IPS-20b (cell line): ENCODE results near the gene ARHGEF6.

ENCODE experiments used
- H3K27ac ChIP-seq: one replicate; pipeline ENCODE4 v1.5.1; 2013; ENCODE audit warnings: low read length
- H3K27me3 ChIP-seq: 2 replicates; pipeline ENCODE4 v1.6.1; 2013; ENCODE audit warnings: mild to moderate bottlenecking, low read length, inconsistent platforms; ENCODE audit not compliant: insufficient read depth
- H3K36me3 ChIP-seq: 2 replicates; pipeline ENCODE4 v1.6.1; 2013; ENCODE audit warnings: low read depth, mild to moderate bottlenecking, inconsistent platforms, low read length, moderate library complexity; ENCODE audit not compliant: insufficient read depth
- H3K4me1 ChIP-seq: 2 replicates; pipeline ENCODE4 v1.6.1; 2013; ENCODE audit warnings: mild to moderate bottlenecking, control low read depth, inconsistent platforms, low read length, moderate library complexity; ENCODE audit not compliant: insufficient read depth
- H3K4me3 ChIP-seq: 2 replicates; pipeline ENCODE4 v1.5.1; 2013; ENCODE audit warnings: mild to moderate bottlenecking, low read length, inconsistent platforms
- H3K9ac ChIP-seq: 2 replicates; pipeline ENCODE4 v1.6.1; 2013; ENCODE audit warnings: low read depth, mild to moderate bottlenecking, inconsistent platforms, low read length, moderate library complexity
- H3K9me3 ChIP-seq: 2 replicates; pipeline ENCODE4 v1.6.1; 2013; ENCODE audit warnings: mild to moderate bottlenecking, low read depth, low read length, inconsistent platforms; ENCODE audit not compliant: insufficient read depth

ARHGEF6 gene

GRCh38 chrX:136656361-136656964 lies 124.3 kb downstream of the ARHGEF6 start:
- H3K27me3 ChIP-seq: no peaks in the 10 kb centered on the region
- no peaks in the 10 kb centered on the region for H3K36me3 ChIP-seq
- H3K4me3 ChIP-seq: no peak overlapping the region
- no peaks in the 10 kb centered on the region for H3K4me1 ChIP-seq
- H3K27ac ChIP-seq: no peak overlapping the region
- no peak overlapping the region for H3K9ac ChIP-seq
- H3K9me3 ChIP-seq: no peaks in the 10 kb centered on the region

- H3K4me1 ChIP-seq: peaks cover 9% of the 10 kb centered on the region
- H3K27ac ChIP-seq: no peak overlapping the region
- H3K27me3 ChIP-seq: no peaks in the 10 kb centered on the region
- H3K9ac ChIP-seq: no peak overlapping the region
- no peak overlapping the region for H3K4me3 ChIP-seq
- H3K36me3 ChIP-seq: no peaks in the 10 kb centered on the region
- H3K9me3 ChIP-seq: no peaks in the 10 kb centered on the region
Measured at GRCh38 chrX:136652822-136653723, 127.7 kb downstream of the ARHGEF6 start.

- Histone ChIP-seq H3K27me3 (no peaks in the 10 kb centered on the region), H3K9me3 (no peaks in the 10 kb centered on the region), H3K36me3 (no peaks in the 10 kb centered on the region), H3K27ac (no peak overlapping the region), H3K9ac (no peak overlapping the region), H3K4me3 (no peak overlapping the region), H3K4me1 (peaks cover 9% of the 10 kb centered on the region)
Measured at GRCh38 chrX:136650811-136651210, 129.9 kb downstream of the ARHGEF6 start.

- Histone ChIP-seq H3K27ac (no peak within 1 kb of the TSS), H3K27me3 (no peaks in the 10 kb centered on the region), H3K9me3 (no peaks in the 10 kb centered on the region), H3K4me3 (no peak within 1 kb of the TSS), H3K9ac (no peak within 1 kb of the TSS), H3K36me3 (no peaks in the 10 kb centered on the region), H3K4me1 (peaks cover 9% of the 10 kb centered on the region)
Measured at GRCh38 chrX:136647677-136648360, 132.9 kb downstream of the ARHGEF6 start, which contains the start of gene CD40LG. TSS of gene CD40LG (plus strand) at chrX:136648158. CDS start at chrX:136648249, 91 bp downstream.

- no peaks in the 10 kb centered on the region for H3K9me3 ChIP-seq
- no peak overlapping the region for H3K27ac ChIP-seq
- H3K4me3 ChIP-seq: no peak overlapping the region
- no peaks in the 10 kb centered on the region for H3K27me3 ChIP-seq
- H3K9ac ChIP-seq: no peak overlapping the region
- no peaks in the 10 kb centered on the region for H3K36me3 ChIP-seq
- H3K4me1 ChIP-seq: peaks cover 9% of the 10 kb centered on the region
Measured at GRCh38 chrX:136646602-136647239, 134.0 kb downstream of the ARHGEF6 start.

- H3K4me3 ChIP-seq: no peak overlapping the region
- H3K4me1 ChIP-seq: no peaks in the 10 kb centered on the region
- no peak overlapping the region for H3K9ac ChIP-seq
- no peaks in the 10 kb centered on the region for H3K27me3 ChIP-seq
- H3K27ac ChIP-seq: no peak overlapping the region
- no peaks in the 10 kb centered on the region for H3K36me3 ChIP-seq
- H3K9me3 ChIP-seq: no peaks in the 10 kb centered on the region
Measured at GRCh38 chrX:136643243-136643642, 137.5 kb downstream of the ARHGEF6 start.

- no peak overlapping the region for H3K4me3 ChIP-seq
Measured at GRCh38 chrX:136639506-136640176, 141.1 kb downstream of the ARHGEF6 start.

GRCh38 chrX:136636121-136636520 lies 144.6 kb downstream of the ARHGEF6 start:
- H3K9ac ChIP-seq: peak overlapping the region; percentile 32; the same call in 1 of the 2 replicates
- no peaks in the 10 kb centered on the region for H3K27me3 ChIP-seq
- H3K27ac ChIP-seq: no peak overlapping the region
- peaks cover 12% of the 10 kb centered on the region; the same call in 1 of the 2 replicates for H3K4me1 ChIP-seq
- H3K36me3 ChIP-seq: no peaks in the 10 kb centered on the region
- H3K9me3 ChIP-seq: no peaks in the 10 kb centered on the region
- H3K4me3 ChIP-seq: no peak overlapping the region

More at GRCh38 chrX:136639506-136640176, 141.1 kb downstream of the ARHGEF6 start:
- no peak overlapping the region for H3K9ac ChIP-seq
- H3K27ac ChIP-seq: no peak overlapping the region
- peaks cover 12% of the 10 kb centered on the region; the same call in 1 of the 2 replicates for H3K4me1 ChIP-seq
- H3K9me3 ChIP-seq: no peaks in the 10 kb centered on the region
- H3K36me3 ChIP-seq: no peaks in the 10 kb centered on the region
- no peaks in the 10 kb centered on the region for H3K27me3 ChIP-seq

GRCh38 chrX:136635235-136635634 lies 145.5 kb downstream of the ARHGEF6 start:
- Histone ChIP-seq H3K36me3 (no peaks in the 10 kb centered on the region), H3K9ac (peak overlapping the region; percentile 32; the same call in 1 of the 2 replicates), H3K9me3 (no peaks in the 10 kb centered on the region), H3K27ac (no peak overlapping the region), H3K27me3 (no peaks in the 10 kb centered on the region), H3K4me1 (peaks cover 12% of the 10 kb centered on the region; the same call in 1 of the 2 replicates), H3K4me3 (no peak overlapping the region)

GRCh38 chrX:136630881-136631280 lies 149.9 kb downstream of the ARHGEF6 start:
- H3K36me3 ChIP-seq: no peaks in the 10 kb centered on the region
- H3K4me1 ChIP-seq: peaks cover 7% of the 10 kb centered on the region; the same call in 1 of the 2 replicates
- H3K9me3 ChIP-seq: no peaks in the 10 kb centered on the region
- no peak overlapping the region for H3K4me3 ChIP-seq
- H3K9ac ChIP-seq: no peak overlapping the region
- H3K27ac ChIP-seq: no peak overlapping the region
- no peaks in the 10 kb centered on the region for H3K27me3 ChIP-seq
